GM21381 (cell line): Measurements from ENCODE around the gene SLC6A12.

ENCODE experiments used
- ATAC-seq: cut with Tn5 transposase; IDR thresholded peaks from one replicate; pipeline ENCODE4 v1.9.1; 2021; ENCODE audit warnings: mild to moderate bottlenecking, moderate library complexity; ENCODE audit not compliant: unreplicated experiment

The SLC6A12 gene

DNA sequence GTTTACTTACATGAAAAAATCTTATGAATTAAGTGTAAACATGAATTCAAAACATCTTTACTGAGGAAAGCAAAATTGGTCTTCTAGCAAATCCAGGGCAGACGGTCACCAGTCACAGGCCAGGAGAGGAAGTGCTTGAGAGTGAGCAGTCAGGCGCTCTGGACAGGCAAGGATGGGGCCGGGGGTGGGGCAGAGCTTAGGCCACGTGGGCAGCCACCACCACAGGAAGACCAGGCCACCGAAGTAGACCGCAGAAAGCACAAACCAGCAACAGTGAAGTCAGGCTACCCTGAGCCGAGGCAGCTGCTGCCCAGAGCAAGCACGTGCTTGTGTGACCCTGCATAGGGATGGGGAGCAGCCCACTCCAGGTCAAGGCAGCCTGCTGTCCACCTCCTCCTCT, 33.5 kb downstream of the SLC6A12 start:
- ATAC-seq, result no peak

DNA sequence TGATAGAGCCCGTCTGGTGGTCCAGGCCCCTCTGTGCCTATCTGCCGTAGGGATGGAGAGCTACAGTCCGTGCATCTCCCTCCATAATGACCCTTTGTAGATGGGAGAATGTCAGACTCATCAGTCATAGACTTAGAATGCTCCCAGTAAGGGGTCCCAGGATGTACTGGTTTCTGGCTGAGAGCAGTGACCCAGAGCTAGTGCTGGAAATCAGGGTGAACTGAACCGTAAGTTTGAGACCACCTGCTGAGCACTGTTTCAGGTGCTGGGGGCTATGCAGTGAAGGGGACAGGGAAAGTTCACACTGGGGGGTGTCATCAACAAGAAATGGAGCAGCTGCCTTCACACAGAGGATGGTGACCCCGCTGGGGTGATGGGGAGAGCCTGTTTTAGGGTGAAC, 34.1 kb downstream of the SLC6A12 start:
- ATAC-seq, result no peak

DNA sequence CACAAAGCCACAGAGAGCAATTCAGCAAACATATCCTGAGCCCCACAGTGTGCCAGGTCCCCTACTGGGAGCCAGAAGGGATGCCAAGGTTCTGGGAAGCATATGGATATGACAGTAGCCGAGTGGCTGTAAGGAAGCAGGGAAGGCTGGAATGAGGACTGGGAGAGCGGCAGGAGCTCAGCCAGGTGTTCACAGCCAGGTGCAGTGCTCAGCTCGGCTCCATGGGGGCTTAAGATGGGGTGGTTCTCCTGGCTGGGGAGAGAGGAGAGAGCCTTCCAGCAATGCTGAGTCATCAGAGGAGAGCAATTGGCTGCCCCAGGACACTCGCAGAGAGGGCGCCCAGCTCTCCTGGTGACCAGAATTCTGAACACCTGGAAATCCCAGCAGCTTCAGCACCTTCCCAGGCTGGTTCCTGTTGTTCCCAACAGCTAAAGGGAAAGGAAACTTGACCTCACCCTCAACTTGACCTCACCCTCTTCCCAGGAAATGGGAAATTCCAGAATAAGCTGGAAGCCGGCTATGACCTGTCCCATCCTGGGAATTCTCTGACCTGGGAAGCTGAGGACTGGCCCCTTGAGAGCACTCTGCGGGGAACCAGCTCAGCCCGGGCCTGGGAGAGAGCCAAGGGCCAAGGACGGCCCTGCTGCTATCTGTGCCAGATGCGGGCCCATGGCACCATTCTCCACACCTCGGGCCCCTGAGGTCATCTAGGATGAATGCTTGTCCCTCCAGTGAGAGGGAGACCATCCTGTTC, 34.6 kb downstream of the SLC6A12 start:
- ATAC-seq, result no peak

DNA sequence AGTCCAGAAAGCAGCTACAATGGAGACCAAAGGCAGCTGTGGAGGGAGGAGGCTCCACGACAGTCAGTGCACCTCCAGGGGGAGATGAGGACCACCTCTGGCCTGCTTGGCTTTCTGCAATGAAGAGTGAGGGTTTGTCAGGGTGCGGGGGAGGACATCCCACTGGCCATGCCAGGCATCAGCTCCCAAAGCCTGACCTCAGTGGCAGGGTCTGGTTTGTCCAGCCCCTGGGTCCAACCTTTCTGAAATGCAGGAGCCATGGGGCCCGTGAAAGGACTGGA, 35.2 kb downstream of the SLC6A12 start:
- ATAC-seq, result no peak

DNA sequence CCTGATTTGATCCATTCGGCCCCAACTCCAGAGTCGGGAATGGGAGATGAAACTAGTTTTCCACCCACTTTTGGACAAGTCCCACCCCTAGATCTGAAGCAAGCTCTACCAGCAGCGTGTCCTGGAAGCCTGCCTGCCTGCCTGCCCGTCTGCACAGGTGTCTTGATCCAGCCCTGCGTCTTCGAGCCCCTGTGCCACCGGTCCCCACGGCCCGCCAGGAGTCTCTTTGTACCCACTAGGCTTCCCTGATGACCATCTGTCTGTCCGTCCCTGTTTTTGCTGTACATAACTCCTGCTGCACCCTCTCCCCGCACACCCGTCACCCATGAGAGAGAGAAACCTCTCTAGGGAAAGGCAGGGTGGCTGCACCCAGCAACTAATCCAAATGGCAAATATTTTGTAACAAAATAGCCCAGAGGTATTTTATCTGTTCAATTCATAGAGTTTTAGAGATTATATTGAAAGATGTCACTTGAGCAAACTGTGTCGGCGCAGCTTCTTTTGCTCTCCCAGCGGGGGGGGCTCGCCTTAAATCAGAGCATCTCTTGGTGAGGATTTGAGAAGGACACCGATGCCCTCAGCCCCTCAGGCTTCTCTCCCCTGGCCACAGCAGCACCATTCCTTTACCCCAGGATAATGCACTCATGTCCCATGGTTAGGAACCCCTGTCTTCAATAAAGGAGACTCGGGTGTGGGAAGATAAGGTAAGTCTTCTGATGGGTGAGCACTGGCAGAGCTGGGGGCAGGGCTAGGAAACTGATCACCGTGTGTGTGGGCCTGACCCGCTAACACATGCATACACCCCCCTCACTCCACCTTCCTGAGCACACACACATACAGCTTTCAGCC, 35.8 kb downstream of the SLC6A12 start:
- no peak for ATAC-seq

DNA sequence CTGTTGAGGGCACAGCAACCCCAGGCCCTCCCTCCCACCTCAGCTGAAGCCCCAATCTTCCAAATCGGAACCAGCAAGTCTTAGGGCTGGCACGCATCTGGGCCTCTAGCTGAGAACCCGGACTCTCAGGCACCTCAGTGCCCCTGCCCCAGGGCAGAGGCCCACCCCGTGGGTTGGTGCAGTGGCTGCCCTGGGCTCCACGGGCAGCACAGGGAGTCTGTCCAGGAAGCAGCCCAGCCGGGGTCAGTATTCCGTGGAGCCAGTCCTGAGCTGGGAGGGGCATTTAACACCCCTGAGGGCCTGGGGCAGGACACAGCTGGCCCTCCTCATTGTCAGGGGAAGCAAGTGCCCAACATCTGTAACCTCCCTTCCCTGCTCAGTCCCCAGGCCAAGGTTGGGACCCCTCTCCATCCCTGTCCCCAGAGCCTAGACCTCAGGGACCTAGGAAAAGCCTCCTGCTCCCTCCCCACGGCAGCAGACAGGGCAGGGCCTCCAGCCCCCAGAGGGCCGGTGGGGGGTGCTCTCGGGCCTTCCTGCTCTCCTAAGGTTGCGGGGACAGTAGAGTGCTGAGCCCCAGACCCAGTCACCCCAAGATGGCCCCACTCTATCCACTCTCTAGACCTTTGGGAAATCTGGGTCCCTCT, 36.5 kb downstream of the SLC6A12 start:
- no peak for ATAC-seq

DNA sequence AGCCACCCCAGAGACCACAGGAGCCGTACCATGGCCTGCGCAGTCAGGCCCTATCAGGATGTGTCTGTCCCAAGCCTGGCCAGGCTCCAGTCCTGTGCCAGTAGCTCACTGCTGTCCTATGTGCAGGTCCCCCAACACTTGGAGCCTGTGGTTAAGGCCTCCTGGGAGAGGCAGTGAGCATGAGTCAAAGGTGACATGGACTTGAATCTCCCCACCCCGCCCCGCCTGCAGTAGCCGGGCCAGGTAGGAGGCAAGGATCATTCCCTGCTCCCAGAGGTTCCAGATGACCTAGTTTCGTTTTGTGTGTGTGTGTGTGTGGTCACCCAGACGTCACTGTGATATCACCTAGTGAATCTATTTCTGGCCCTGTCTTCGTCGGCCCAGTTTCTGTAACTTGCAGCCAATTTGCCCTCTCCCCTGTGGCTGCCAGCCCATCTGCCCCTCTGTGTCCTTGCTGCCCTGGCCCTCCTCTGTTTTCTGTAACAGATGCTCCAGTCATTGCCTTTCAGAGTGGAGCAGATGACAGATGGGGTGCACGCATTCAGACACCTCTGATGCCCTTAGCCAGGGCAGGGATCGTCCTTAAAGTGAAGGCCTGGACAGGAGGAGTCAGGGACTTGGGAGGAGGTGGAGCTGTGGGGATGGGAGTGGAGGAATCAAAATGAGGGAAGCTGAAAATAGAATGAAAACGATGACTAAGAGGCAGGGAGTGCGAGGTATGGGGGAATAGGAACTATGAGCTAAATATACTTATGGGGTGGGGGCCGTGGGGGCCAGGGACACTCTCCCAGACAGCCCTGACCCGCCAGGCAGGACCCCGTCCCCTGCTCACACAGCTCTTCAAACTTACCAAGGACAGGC, 37.4 kb downstream of the SLC6A12 start:
- no peak for ATAC-seq

DNA sequence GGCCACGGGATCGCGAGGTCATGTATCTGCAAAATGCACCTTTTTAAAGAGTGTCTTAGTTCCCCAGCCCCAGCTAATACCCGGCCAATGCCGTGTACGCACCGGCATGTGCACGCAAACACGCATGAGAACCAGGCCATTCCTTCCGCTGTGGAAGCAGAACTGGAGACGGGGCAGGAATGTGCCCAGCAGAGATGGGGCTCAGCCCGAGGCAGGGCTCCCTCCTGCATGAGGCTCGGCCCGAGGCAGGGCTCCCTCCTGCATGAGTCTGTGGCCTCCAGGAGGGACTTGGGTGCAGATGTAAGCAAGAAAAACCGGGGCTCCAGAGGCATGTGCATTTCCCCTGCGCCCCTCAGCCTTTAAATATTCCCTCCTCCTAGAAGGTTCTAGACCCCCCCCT, 38.2 kb downstream of the SLC6A12 start:
- ATAC-seq, result no peak

DNA sequence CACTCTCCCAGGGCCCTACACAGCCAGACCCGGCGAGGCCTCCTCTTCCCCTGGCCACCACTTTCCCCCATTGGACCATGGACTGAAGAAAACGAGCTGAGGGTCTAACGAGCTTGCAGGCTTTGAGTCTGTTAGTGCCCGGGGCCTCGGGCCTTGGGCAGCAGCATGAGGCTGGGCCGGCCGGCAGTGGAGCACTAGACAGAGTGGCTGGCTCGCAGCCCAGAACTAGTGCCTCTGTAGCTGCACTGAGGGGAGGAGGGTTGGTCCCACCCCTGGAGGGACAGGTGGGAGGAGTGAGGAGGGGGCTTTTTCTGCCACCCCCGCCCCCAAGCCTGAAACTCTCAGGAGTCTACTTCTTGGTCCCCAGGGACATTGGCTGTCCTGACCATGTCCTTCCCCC, 38.7 kb downstream of the SLC6A12 start:
- ATAC-seq, result no peak

DNA sequence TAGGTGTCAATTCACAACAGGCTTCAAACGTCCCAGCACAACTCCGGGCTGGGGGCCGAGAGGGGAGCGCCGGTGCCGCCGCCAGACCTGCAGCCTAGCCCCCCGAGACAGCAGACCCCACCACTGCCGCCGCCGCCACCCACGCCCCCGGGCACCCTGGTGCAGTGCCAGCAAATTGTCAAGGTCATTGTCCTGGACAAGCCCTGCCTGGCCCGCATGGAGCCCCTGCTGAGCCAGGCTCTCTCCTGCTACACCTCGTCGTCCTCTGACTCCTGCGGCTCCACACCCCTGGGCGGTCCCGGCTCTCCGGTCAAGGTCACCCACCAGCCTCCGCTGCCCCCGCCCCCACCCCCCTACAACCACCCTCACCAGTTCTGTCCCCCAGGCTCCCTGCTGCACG, 39.4 kb downstream of the SLC6A12 start:
- no peak for ATAC-seq

DNA sequence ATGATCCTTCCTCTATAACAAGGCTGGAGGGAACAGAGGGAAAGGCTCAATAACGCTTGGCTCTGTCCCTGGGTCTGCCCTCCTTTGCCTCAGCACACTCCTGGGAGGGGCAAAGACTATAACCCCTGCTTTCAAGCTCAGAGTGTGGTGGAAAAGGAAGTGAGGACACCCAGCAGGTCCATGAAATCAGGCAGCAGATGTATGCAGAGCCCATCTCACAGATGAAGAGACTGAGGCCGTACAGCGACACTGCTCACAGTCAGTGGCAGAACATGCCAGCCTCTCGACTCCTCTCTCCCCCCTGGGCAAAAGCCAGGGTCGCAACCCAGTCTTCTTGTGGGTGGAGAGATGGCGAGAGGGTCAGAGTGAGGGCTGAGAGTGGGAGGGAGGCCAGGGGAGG, 39.8 kb downstream of the SLC6A12 start:
- no peak for ATAC-seq

DNA sequence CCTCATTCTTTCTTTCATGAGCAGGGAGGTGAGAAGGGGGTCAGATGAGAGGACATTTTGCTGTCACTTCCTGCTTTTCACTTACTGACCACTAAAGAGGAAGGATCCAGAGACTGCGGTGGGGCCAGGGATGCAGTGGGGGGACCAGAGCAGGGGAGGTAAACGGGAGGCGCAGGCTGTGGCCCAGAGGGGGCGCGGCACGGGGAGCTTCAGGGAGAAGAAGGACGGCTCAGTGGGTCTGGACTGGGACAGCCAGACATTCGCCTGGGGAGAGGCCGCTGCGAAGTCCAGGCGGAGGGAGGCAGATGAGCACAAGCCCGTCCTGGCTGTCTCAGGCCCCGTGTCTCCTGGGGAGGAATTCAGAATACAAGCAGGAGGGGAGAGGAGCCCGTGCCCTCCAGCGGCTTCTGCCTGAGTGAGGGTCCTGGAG, 41.2 kb downstream of the SLC6A12 start:
- no peak for ATAC-seq

DNA sequence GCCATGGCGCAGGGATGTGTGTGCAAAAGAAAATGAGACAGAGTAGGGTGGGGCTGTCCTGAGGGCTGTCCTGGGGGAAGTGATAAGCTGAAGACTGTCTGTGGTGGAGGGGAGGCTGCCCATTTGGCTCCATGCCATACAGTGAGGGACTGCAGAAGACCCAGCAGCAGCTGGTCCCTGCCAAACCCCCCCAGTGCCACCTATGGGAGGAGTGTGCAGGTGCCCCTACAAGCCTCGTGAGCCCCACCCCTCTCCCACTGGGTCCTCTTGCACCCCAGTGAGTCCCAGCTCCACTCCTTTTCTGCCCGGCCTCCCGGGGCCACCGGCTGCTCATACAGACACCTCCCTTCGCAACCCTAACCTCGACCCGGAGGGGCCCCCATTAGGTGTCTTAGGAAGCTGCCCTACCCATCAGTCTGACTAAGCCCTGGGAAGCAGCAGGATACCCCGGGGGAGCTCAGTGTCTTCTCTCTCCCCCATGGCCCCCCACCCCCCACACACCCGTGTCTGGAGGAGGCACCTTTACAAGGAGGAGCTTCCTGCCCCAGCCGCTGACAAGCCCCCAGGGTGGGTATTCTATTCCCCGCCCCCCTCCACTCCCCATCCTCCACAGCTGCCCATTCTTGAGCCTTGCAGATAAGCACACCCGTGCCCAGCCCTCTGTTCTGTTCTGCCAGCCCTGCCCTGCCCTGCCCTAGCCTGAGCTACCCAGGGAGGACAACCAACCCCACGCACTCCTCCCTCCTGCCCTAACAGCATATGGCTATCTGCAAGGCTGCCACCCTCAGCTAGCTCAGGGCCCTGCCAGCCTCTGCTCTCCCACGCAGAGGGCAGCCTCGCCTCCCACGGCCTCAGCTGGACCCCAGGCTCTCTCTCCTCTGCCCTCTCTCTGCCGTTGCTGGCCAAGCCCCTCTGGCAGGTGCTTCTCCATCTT, 41.9 kb downstream of the SLC6A12 start:
- ATAC-seq, result no peak

DNA sequence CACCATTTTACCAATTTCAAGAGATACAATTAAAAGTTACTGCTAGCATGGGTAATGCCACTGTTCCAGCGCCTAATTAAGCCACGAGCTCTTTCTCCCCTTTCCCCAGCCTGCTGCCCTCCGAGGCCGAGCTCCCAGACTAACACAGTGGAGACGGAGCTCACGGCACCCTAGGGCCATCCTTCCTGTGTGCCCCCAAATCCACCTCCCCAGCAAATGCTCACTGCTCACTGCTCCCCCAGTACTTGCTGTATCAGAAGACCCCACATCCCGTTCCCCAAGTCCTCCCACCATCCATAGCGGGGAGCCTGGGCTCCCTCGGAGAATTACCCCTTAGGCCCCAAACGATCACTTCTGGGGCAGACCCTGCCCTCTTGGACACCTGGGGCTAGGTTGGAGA, 42.7 kb downstream of the SLC6A12 start:
- ATAC-seq, result no peak

DNA sequence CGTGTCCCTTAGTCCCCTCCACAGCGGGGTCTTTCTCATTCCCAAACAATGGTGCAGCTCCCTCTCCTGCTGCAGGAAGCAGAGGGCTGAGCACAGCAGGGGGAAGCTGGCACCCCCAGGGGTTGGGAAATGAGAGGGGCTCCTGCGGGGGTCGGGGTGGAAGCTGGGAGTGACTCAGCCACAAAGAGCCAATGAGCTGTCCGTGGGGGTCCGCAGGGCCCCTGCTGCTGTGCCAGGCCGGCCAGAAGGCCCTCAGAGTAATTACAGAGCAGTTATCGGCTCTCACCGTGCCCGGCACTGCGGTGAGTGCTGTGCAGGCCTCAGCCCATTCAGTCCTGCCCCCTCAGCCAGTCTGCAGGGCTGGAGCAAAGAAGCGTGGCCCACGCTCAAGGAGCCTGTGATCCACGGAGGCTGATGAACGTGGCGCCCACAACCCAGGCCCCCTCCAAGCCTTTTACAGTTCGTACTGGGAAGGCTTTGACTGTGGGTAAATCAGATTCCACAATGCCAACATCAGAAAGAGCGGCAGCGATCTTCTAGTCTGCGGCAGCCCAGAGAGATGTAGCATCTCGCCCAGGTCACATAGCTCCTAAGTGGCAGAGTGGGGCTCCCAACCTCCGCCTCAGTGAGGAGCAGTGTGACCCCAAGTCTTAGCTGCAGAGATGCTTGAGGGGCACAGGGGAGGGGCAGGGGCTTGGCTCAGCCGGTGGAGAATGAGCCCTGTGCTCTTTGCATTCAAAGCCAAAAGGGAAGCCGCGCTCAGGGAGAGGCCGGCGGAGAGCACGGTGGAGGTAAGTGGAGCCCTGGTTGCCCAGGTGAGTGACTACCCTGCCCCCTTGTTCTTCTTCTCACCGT, 43.4 kb downstream of the SLC6A12 start:
- no peak for ATAC-seq

DNA sequence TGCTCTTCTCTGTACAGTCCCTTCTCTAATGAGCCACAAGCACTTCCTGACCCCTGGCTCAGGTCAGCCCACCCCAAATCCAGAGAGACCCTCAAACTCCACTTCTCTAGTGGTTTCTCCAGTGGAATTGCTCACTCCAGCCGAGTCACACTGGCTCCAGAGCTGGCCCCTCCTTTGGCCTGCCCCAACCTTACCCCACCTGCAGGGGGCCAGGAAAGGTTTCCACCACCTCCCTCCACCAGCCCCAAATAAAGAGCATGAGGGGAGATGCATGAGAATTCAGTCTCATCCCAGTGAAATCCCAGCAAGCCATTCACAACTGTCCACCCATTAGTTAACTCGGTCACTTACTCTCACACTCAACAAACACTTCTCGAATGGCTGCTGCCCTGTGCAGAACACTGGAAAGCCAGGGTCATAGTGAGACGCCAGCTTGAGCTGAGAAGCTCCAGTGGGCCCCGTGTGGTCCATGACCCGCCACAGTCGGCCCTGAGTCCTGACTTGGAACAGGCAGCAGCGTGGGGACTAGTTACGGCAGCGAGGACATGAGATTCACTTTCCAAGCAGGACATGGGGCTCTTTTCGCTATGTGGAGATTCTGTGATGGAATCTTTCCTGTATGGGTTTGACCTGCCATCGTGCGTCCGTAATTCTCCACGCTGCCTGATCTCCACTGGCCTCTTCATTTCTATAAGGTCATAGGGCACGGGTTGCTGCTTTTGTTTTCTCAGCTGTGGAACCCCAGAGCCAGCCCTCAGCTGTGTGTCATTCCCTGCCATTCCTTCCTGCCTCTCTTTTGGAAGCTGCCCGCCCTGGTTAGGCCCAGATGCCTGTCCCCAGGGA, 44.2 kb downstream of the SLC6A12 start:
- ATAC-seq, result no peak

DNA sequence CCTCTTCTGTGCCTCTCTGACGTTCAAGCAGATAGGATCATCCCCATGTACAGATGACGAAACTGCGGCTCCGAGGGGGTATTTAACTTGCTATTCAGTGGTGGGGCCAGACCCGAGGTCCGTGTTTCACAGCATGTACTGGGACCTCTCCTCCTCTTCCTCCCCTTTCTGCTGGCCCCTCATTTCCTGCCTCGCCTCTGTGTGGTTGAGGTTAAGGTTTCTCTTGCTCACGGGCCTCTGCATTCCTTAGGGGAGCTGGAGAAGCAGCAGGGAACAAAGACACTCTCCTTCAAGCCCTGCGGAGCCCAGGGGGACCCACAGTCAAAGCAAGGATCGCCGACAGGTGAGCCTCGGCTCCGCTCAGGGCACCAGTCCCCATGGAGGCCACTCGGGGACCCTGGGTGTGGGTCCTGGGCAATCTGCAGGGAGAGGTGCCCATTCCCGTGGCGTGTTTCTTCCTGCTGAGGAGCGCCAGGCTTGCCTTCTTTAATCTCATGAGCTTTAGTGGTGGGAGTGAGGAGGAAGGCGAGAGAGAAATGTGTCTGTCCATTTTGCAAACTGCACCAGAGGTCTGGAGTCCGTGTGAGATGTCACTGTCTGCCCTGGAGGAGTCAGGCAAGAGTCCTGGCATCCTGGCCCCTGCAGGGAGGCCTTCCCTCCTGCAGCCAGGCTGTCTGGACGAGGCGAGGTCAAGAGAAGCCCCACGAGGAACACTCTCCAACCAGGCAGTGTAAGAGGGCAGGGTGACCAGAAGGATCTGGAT, 45.0 kb downstream of the SLC6A12 start:
- no peak for ATAC-seq
